GM12878 (cell line): Measurements from ENCODE around the gene HOATZ. TPM values are rescaled to one million over a fixed set of nuclear protein-coding genes. Genes with fewer than 3 reads are reported as not detected.

Source experiments
- ATAC-seq: fragments of 200-7000 bp; cut with Tn5 transposase; 3 replicates; pipeline ENCODE4 v1.9.1; 2020; ENCODE audit warnings: mild to moderate bottlenecking, moderate library complexity
- BruUV-seq: library from RNA; stranded (reverse); fragments of 400-500 nt; replicated peaks from 2 replicates; lab custom pipeline; 2021; lab: Mats Ljungman, UMichigan
- CTCF ChIA-PET: fragments of 300-600 bp; sonication (Branson Sonifier 250); formaldehyde crosslinking; extraction: SDS; loops from one replicate; lab custom pipeline; 2021; ENCODE audit warnings: inconsistent platforms; lab: Yijun Ruan, JAX
- POLR2A ChIA-PET: fragments of 350-600 bp; formaldehyde crosslinking; extraction: SDS; loops from one replicate; lab custom pipeline; 2021; ENCODE audit warnings: inconsistent platforms; lab: Charles Lee
- RAD21 ChIA-PET: fragments of 300-600 bp; sonication (Branson Sonifier 250); formaldehyde crosslinking; loops from one replicate; lab custom pipeline; 2023; ENCODE audit warnings: antibody characterized with exemption; ENCODE audit not compliant: unreplicated experiment; lab: Charles Lee
- SMC1A ChIA-PET: fragments of 300-600 bp; sonication (Branson Sonifier 250); formaldehyde crosslinking; loops from one replicate; lab custom pipeline; 2023; ENCODE audit not compliant: unreplicated experiment, uncharacterized antibody; lab: Charles Lee
- DNase-seq: peaks from one replicate; pipeline ENCODE4 v3.0.0-alpha.2; 2011; ENCODE audit warnings: low read depth, low spot score
- FAIRE-seq: peaks from 3 replicates; lab custom pipeline; 2011; peaks lifted over from hg19 to GRCh38; lab: Jason Lieb, UNC
- H2AFZ ChIP-seq: 2 replicates; pipeline ENCODE4 v1.6.0; 2011; ENCODE audit warnings: low read depth, low read length, control low read depth; ENCODE audit not compliant: control insufficient read depth
- H3K27ac ChIP-seq: 2 replicates; pipeline ENCODE4 v1.5.1; 2011; ENCODE audit warnings: control low read depth; ENCODE audit not compliant: control insufficient read depth, insufficient read depth
- H3K27me3 ChIP-seq, 2 experiments: replicated peaks in 1 of 2; 2 replicates each; pipeline versions ENCODE4 v1.6.0 to v1.6.1; 2011; ENCODE audit warnings: low read length in 1 of 2; ENCODE audit not compliant: control insufficient read depth in 2 of 2, insufficient read depth in 2 of 2
- H3K36me3 ChIP-seq, 2 experiments: 2 replicates each; pipeline ENCODE4 v1.5.1; 2011; ENCODE audit warnings: low read length in 1 of 2; ENCODE audit not compliant: control insufficient read depth in 2 of 2, insufficient read depth in 2 of 2
- H3K4me1 ChIP-seq: 2 replicates; pipeline ENCODE4 v1.6.1; 2011; ENCODE audit warnings: mild to moderate bottlenecking, low read length, moderate library complexity, mixed read lengths; ENCODE audit not compliant: control insufficient read depth, insufficient read depth
- H3K4me2 ChIP-seq: 2 replicates; pipeline ENCODE4 v1.6.0; 2011; ENCODE audit warnings: control low read depth; ENCODE audit not compliant: control insufficient read depth, insufficient read depth
- H3K4me3 ChIP-seq: fragments of 200-600 bp; sonication (generic); 2 replicates; pipeline ENCODE4 v1.5.1; 2016
- H3K79me2 ChIP-seq: 2 replicates; pipeline ENCODE4 v1.6.0; 2011; ENCODE audit warnings: low read length; ENCODE audit not compliant: control insufficient read depth, insufficient read depth
- H3K9ac ChIP-seq: 2 replicates; pipeline ENCODE4 v1.8.0; 2011; ENCODE audit warnings: low read length, control low read depth, mixed read lengths; ENCODE audit not compliant: control insufficient read depth, insufficient read depth
- H3K9me3 ChIP-seq: replicated peaks from 3 replicates; pipeline ENCODE4 v1.5.1; 2011; ENCODE audit warnings: mild to moderate bottlenecking, low read length; ENCODE audit not compliant: control insufficient read depth, insufficient read depth
- H4K20me1 ChIP-seq: 2 replicates; pipeline ENCODE4 v1.6.0; 2011; ENCODE audit not compliant: control insufficient read depth, insufficient read depth
- ETV6 ChIP-seq, 2 experiments: fragments of 450-650 bp in 1 of 2; IDR thresholded peaks in 1 of 2; conservative IDR thresholded peaks in 1 of 2; 2 replicates each; pipeline ENCODE4 v1.6.1; 2014; ENCODE audit warnings: antibody characterized with exemption in 1 of 2, borderline replicate concordance in 1 of 2, low read depth in 1 of 2, mild to moderate bottlenecking in 1 of 2, moderate library complexity in 1 of 2
- IKZF2 ChIP-seq, 2 experiments: fragments of 450-650 bp; IDR thresholded peaks; 2 replicates each; pipeline ENCODE4 v1.6.1; 2017; ENCODE audit warnings: mild to moderate bottlenecking in 2 of 2, moderate library complexity in 2 of 2
- JUNB ChIP-seq: IDR thresholded peaks from 2 replicates; pipeline ENCODE4 v1.6.1; 2016; ENCODE audit warnings: antibody characterized with exemption, mild to moderate bottlenecking
- MYB ChIP-seq: fragments of 150-350 bp; IDR thresholded peaks from 2 replicates; pipeline ENCODE4 v1.6.1; 2014; ENCODE audit warnings: mild to moderate bottlenecking, low read depth, low read length, borderline replicate concordance
- RUNX3 ChIP-seq: IDR thresholded peaks from 2 replicates; pipeline ENCODE4 v1.6.1; 2012; ENCODE audit warnings: low read length, inconsistent platforms
- TCF7 ChIP-seq: IDR thresholded peaks from 2 replicates; pipeline ENCODE4 v1.6.1; 2014; ENCODE audit warnings: antibody characterized with exemption, borderline replicate concordance
- WGBS: methylation state at CpG from one replicate; pipeline ENCODE4 v1.1.6; 2016; ENCODE audit warnings: low lambda C conversion rate; ENCODE audit not compliant: insufficient replicate concordance, insufficient coverage; ENCODE audit errors: missing lambda C conversion rate; 5-methylcytosine and 5-hydroxymethylcytosine counted together
- in situ Hi-C: fragments of 300-500 bp; cut with MboI; formaldehyde crosslinking; loops from 9 replicates; pipeline ENCODE4 v1.14.3; 2018; ENCODE audit warnings: mixed read lengths
- intact Hi-C: fragments of 100-400 bp; cut with micrococcal nuclease; formaldehyde crosslinking; loops from one replicate; pipeline ENCODE4 v1.14.2; 2022; ENCODE audit not compliant: unreplicated experiment
- polyA plus RNA-seq, 11 experiments: library from polyadenylated mRNA; depleted of rRNA in 4 of 11; unstranded in 6 of 11; stranded (reverse) in 5 of 11; fragments of >200 nt; fragmentation: Nextera tagmentation in 4 of 11; fragmentation: Illumina TruSeq in 1 of 11; extraction: Ambion mirVana in 4 of 11; extraction: Trizol in 1 of 11; gene quantifications; 1 replicate in 1 of 11; 2 replicates in 10 of 11; pipeline versions ENCODE4 v1.2.1 to v1.2.3, GENCODE V29; 2011 to 2016; ENCODE audit warnings: inconsistent platforms in 2 of 11, missing spikeins in 2 of 11, low read depth in 1 of 11
- total RNA-seq, 4 experiments: library from RNA; depleted of rRNA in 3 of 4; stranded (reverse); fragments of >200 nt in 3 of 4; fragmentation: Illumina TruSeq in 1 of 4; extraction: Trizol in 1 of 4; gene quantifications; 2 replicates each; pipeline versions ENCODE4 v1.2.1 to v1.2.3, GENCODE V29; 2013 to 2021

Gene HOATZ
- total and polyA plus RNA-seq, 10 of the 15 experiments (the other 5 are each of a cell fraction or from before 2014, with no cell fraction given): 0.28 TPM; not detected in 9

- ChIA-PET RAD21 (no interaction called here), SMC1A (no interaction called here), CTCF (no interaction called here), POLR2A (no interaction called here)
- Histone ChIP-seq H4K20me1 (no peaks in the 10 kb centered on the region), H3K9ac (no peak overlapping the region), H2AFZ (no peak overlapping the region), H3K4me3 (no peak overlapping the region), H3K27ac (no peak overlapping the region), H3K79me2 (no peaks in the 10 kb centered on the region), H3K36me3 (no peaks in the 10 kb centered on the region), H3K9me3 (no peaks in the 10 kb centered on the region), H3K27me3 (peaks cover 0 to 2% of the 10 kb centered on the region in 2 experiments; a peak in 2 of 4 replicates), H3K4me1 (no peaks in the 10 kb centered on the region), H3K4me2 (no peak overlapping the region)
- no peak for FAIRE-seq
- no peak for ATAC-seq
- no peak for TF ChIP-seq IKZF2 (IDR thresholded peaks at IDR 0.05)
- 86% methylated on average over 1 of the region's 1 CpG for WGBS
- DNase-seq: no peak
- BruUV-seq: no TSS peak
- in situ Hi-C loops (no loop called here), intact Hi-C loops (no loop called here)
These were observed 12.7 kb downstream of the HOATZ start for GRCh38 chr11:111527279-111527678.

- Histone ChIP-seq H3K9ac (no peak overlapping the region), H3K79me2 (no peaks in the 10 kb centered on the region), H3K4me3 (no peak overlapping the region), H3K27me3 (peaks cover 0 to 3% of the 10 kb centered on the region in 2 experiments; a peak in 2 of 4 replicates)
- SMC1A ChIA-PET: no interaction called here
- ATAC-seq (no peak), FAIRE-seq (no peak), DNase-seq (no peak)
- RAD21 ChIA-PET: no interaction called here
- CTCF ChIA-PET: no interaction called here
- intact Hi-C loops: no loop called here
- WGBS: 0% methylated on average over 1 of the region's 1 CpG
- TF ChIP-seq JUNB (peak; percentile 45; the same call in 1 of the 2 replicates), ETV6 (conservative IDR thresholded peaks at IDR 0.05 in 1 of 2, IDR thresholded peaks at IDR 0.05 in 1 of 2; ENCODE audit: borderline replicate concordance in 1 of 2, low read depth in 1 of 2) (peak in 1 of 2 experiments; percentile 27; a peak in 1 of 4 replicates), TCF7 (peak; percentile 76), MYB (no peak), RUNX3 (0 out of 2 replicates have a peak, but pooled peaks have one; percentile 10)
- TF ChIP-seq, all 136 proteins: peak for 4
- Histone ChIP-seq H3K27ac (no peak overlapping the region), H2AFZ (no peak overlapping the region), H3K36me3 (no peaks in the 10 kb centered on the region), H4K20me1 (no peaks in the 10 kb centered on the region), H3K4me2 (no peak overlapping the region), H3K9me3 (no peaks in the 10 kb centered on the region), H3K4me1 (no peaks in the 10 kb centered on the region)
- POLR2A ChIA-PET: no interaction called here
- in situ Hi-C loops: no loop called here
- no TSS peak for BruUV-seq
These were observed 14.0 kb downstream of the HOATZ start for GRCh38 chr11:111528557-111528956.
